Ramos (cell line): Measurements from ENCODE around the gene ACAA1.
"Not testable (repeated sequence)": the region's sequence is repeated elsewhere in the genome, so short reads cannot be mapped to it uniquely, and the experiment has no call there.

Experiments
- in situ Hi-C: fragments of 300-500 bp; cut with MboI; formaldehyde crosslinking; loops from one replicate; pipeline ENCODE4 v1.14.3; 2022; ENCODE audit warnings: low sequenced_read_pairs; ENCODE audit not compliant: unreplicated experiment

Gene ACAA1

GRCh38 chr3:38137615-38138348, 855 bp upstream of the ACAA1 start:
- in situ Hi-C loops, result no loop called here

GRCh38 chr3:38136393-38136776, 542 bp downstream of the ACAA1 start:
- in situ Hi-C loops, result no loop called here

GRCh38 chr3:38135621-38136277, 1.2 kb downstream of the ACAA1 start:
- in situ Hi-C loops, result not testable (repeated sequence)

GRCh38 chr3:38134517-38135143, 2.3 kb downstream of the ACAA1 start:
- in situ Hi-C loops, result not testable (repeated sequence)

GRCh38 chr3:38133557-38134405, 3.1 kb downstream of the ACAA1 start:
- in situ Hi-C loops, result no loop called here

GRCh38 chr3:38133209-38133556, 3.7 kb downstream of the ACAA1 start:
- in situ Hi-C loops, result no loop called here

GRCh38 chr3:38131621-38132369, 5.1 kb downstream of the ACAA1 start:
- in situ Hi-C loops, result no loop called here

- in situ Hi-C loops, result no loop called here
These were observed 6.3 kb downstream of the ACAA1 start for GRCh38 chr3:38130631-38131065.

GRCh38 chr3:38129058-38129457, 7.9 kb downstream of the ACAA1 start:
- in situ Hi-C loops, result no loop called here

GRCh38 chr3:38128303-38128655, 8.6 kb downstream of the ACAA1 start:
- in situ Hi-C loops, result no loop called here

- in situ Hi-C loops, result no loop called here
These were observed 9.2 kb downstream of the ACAA1 start for GRCh38 chr3:38127611-38128302.

- in situ Hi-C loops, result no loop called here
These were observed 10.6 kb downstream of the ACAA1 start for GRCh38 chr3:38126121-38126892.

- in situ Hi-C loops, result no loop called here
These were observed 11.4 kb downstream of the ACAA1 start for GRCh38 chr3:38125305-38126120.

- in situ Hi-C loops, result no loop called here
These were observed 12.4 kb downstream of the ACAA1 start for GRCh38 chr3:38124324-38125122.

GRCh38 chr3:38122712-38123290, 14.1 kb downstream of the ACAA1 start:
- in situ Hi-C loops, result no loop called here

GRCh38 chr3:38121832-38122461, 15.0 kb downstream of the ACAA1 start:
- in situ Hi-C loops, result no loop called here
